ENCODE data around the gene CD6. TPM values are rescaled to one million over a fixed set of nuclear protein-coding genes. Genes with fewer than 3 reads are reported as not detected.

Gene CD6
- total and polyA plus RNA-seq, 2 donors (not counting 3 experiments of a cell fraction or from before 2014, with no cell fraction given) = not detected

GRCh38 chr11:61023086-61023965 lies 51.8 kb downstream of the CD6 start:
- H3K36me3 ChIP-seq (ENCODE audit: control insufficient read depth in 2 of 2, extremely low read depth in 1 of 2, insufficient read depth in 2 of 2, low read length in 2 of 2) = no peaks in the 10 kb centered on the region
- H2AFZ ChIP-seq (ENCODE audit: low read depth, low read length) = no peak overlapping the region
- H3K27me3 ChIP-seq (ENCODE audit: control insufficient read depth in 2 of 2, insufficient read depth in 2 of 2, low read length in 2 of 2) = peaks cover 2 to 7% of the 10 kb centered on the region in 2 experiments
- H3K27ac ChIP-seq (ENCODE audit: insufficient read depth, low read depth, low read length) = no peak overlapping the region
- BruUV-seq (replicated peaks) = no TSS peak
- ChIA-PET POLR2A (no interaction called here), CTCF (no interaction called here)
- FAIRE-seq = no peak
- TF ChIP-seq JUN (IDR thresholded peaks at IDR 0.05; ENCODE audit: borderline replicate concordance, insufficient read depth, insufficient read length, low read depth) = no peak
- TF ChIP-seq FOS (IDR thresholded peaks at IDR 0.05; ENCODE audit: borderline replicate concordance, insufficient read depth, low read length) = no peak
- no peak for TF ChIP-seq POLR2AphosphoS5 (IDR thresholded peaks at IDR 0.05; ENCODE audit: insufficient read depth, low read depth, low read length)
- TF ChIP-seq GATA2 (IDR thresholded peaks at IDR 0.05; ENCODE audit: insufficient read depth, insufficient read length, low read depth, low read length) = no peak
- TF ChIP-seq, protein P1, sequence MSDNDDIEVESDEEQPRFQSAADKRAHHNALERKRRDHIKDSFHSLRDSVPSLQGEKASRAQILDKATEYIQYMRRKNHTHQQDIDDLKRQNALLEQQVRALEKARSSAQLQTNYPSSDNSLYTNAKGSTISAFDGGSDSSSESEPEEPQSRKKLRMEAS (IDR thresholded peaks at IDR 0.05; ENCODE audit: insufficient read depth, insufficient read length) = no peak
- no peak for TF ChIP-seq CTCF (IDR thresholded peaks at IDR 0.05; ENCODE audit: extremely low read depth in 1 of 2, insufficient read depth in 1 of 2, low read depth in 1 of 2, low read length in 2 of 2)
- TF ChIP-seq EZH2 (IDR thresholded peaks at IDR 0.05; ENCODE audit: borderline replicate concordance, low read depth, low read length, severe bottlenecking) = no peak
- TF ChIP-seq POLR2A (IDR thresholded peaks at IDR 0.05; ENCODE audit: low read depth, low read length) = no peak
- TF ChIP-seq MYC (IDR thresholded peaks at IDR 0.05; ENCODE audit: low read depth, low read length) = no peak
- no peak overlapping the region for H3K9ac ChIP-seq (replicated peaks; ENCODE audit: extremely low read depth, insufficient read depth, low read length)
- dilution Hi-C loops (cut with MboI; ENCODE audit: extremely low pct_ligation_motif_present, low sequenced_read_pairs) = no loop called here
- DNase-seq (ENCODE audit: low read depth, low spot score) = no peak
- no peaks in the 10 kb centered on the region for H3K79me2 ChIP-seq (ENCODE audit: control insufficient read depth, insufficient read depth, low read length)
- intact Hi-C loops (cut with micrococcal nuclease) = no loop called here
- H3K9me3 ChIP-seq (replicated peaks; ENCODE audit: control insufficient read depth, insufficient read depth, low read length) = no peaks in the 10 kb centered on the region
- H3K9me1 ChIP-seq (replicated peaks; ENCODE audit: control insufficient read depth, extremely low read depth, insufficient read depth, low read length) = no peaks in the 10 kb centered on the region
- H4K20me1 ChIP-seq (replicated peaks; ENCODE audit: control insufficient read depth, extremely low read depth, insufficient read depth, low read length) = no peaks in the 10 kb centered on the region
- H3K4me1 ChIP-seq (ENCODE audit: control insufficient read depth, extremely low read depth, insufficient read depth, low read length) = no peaks in the 10 kb centered on the region
- no peak overlapping the region for H3K4me3 ChIP-seq (replicated peaks in 1 of 3; ENCODE audit: insufficient read depth in 1 of 3, low read depth in 1 of 3, low read length in 3 of 3)
- no peak overlapping the region for H3K4me2 ChIP-seq (ENCODE audit: insufficient read depth, low read length)
